IPS-20b (cell line): ENCODE measurements around the gene ABLIM3.

Experiments
- H3K27ac ChIP-seq: one replicate; pipeline ENCODE4 v1.5.1; 2013; ENCODE audit warnings: low read length
- H3K27me3 ChIP-seq: 2 replicates; pipeline ENCODE4 v1.6.1; 2013; ENCODE audit warnings: mild to moderate bottlenecking, low read length, inconsistent platforms; ENCODE audit not compliant: insufficient read depth
- H3K36me3 ChIP-seq: 2 replicates; pipeline ENCODE4 v1.6.1; 2013; ENCODE audit warnings: low read depth, mild to moderate bottlenecking, inconsistent platforms, low read length, moderate library complexity; ENCODE audit not compliant: insufficient read depth
- H3K4me1 ChIP-seq: 2 replicates; pipeline ENCODE4 v1.6.1; 2013; ENCODE audit warnings: mild to moderate bottlenecking, control low read depth, inconsistent platforms, low read length, moderate library complexity; ENCODE audit not compliant: insufficient read depth
- H3K4me3 ChIP-seq: 2 replicates; pipeline ENCODE4 v1.5.1; 2013; ENCODE audit warnings: mild to moderate bottlenecking, low read length, inconsistent platforms
- H3K9ac ChIP-seq: 2 replicates; pipeline ENCODE4 v1.6.1; 2013; ENCODE audit warnings: low read depth, mild to moderate bottlenecking, inconsistent platforms, low read length, moderate library complexity
- H3K9me3 ChIP-seq: 2 replicates; pipeline ENCODE4 v1.6.1; 2013; ENCODE audit warnings: mild to moderate bottlenecking, low read depth, low read length, inconsistent platforms; ENCODE audit not compliant: insufficient read depth

The ABLIM3 gene

GRCh38 chr5:149134778-149135500 lies 6.4 kb upstream of the ABLIM3 start:
- Histone ChIP-seq H3K9ac (no peak overlapping the region), H3K27ac (no peak overlapping the region)

GRCh38 chr5:149135536-149136201 lies 5.6 kb upstream of the ABLIM3 start:
- H3K4me1 ChIP-seq, result no peaks in the 10 kb centered on the region
- H3K27ac ChIP-seq, result no peak overlapping the region
- H3K4me3 ChIP-seq, result no peak overlapping the region
- no peaks in the 10 kb centered on the region for H3K9me3 ChIP-seq
- peaks cover 6% of the 10 kb centered on the region for H3K27me3 ChIP-seq
- no peak overlapping the region for H3K9ac ChIP-seq
- H3K36me3 ChIP-seq, result no peaks in the 10 kb centered on the region

More at GRCh38 chr5:149134778-149135500, 6.4 kb upstream of the ABLIM3 start:
- no peak overlapping the region for H3K4me3 ChIP-seq
- H3K36me3 ChIP-seq, result no peaks in the 10 kb centered on the region
- no peaks in the 10 kb centered on the region; the same call in 1 of the 2 replicates for H3K27me3 ChIP-seq
- H3K4me1 ChIP-seq, result peaks cover 3% of the 10 kb centered on the region; the same call in 1 of the 2 replicates
- no peaks in the 10 kb centered on the region for H3K9me3 ChIP-seq

GRCh38 chr5:149138182-149138923 lies 2.9 kb upstream of the ABLIM3 start:
- Histone ChIP-seq H3K9me3 (no peaks in the 10 kb centered on the region), H3K27ac (no peak overlapping the region), H3K27me3 (peaks cover 27% of the 10 kb centered on the region), H3K4me1 (no peaks in the 10 kb centered on the region), H3K36me3 (no peaks in the 10 kb centered on the region), H3K4me3 (no peak overlapping the region), H3K9ac (no peak overlapping the region)

- H3K27me3 ChIP-seq, result peaks cover 27% of the 10 kb centered on the region
- no peaks in the 10 kb centered on the region for H3K9me3 ChIP-seq
- H3K9ac ChIP-seq, result no peak overlapping the region
- H3K36me3 ChIP-seq, result no peaks in the 10 kb centered on the region
- no peaks in the 10 kb centered on the region for H3K4me1 ChIP-seq
- H3K4me3 ChIP-seq, result no peak overlapping the region
- H3K27ac ChIP-seq, result no peak overlapping the region
Observed at GRCh38 chr5:149140197-149141002, 893 bp upstream of the ABLIM3 start.

GRCh38 chr5:149141957-149142851 lies 911 bp downstream of the ABLIM3 start:
- no peaks in the 10 kb centered on the region for H3K4me1 ChIP-seq
- H3K27ac ChIP-seq, result no peak overlapping the region
- H3K27me3 ChIP-seq, result peaks cover 27% of the 10 kb centered on the region
- H3K9me3 ChIP-seq, result no peaks in the 10 kb centered on the region
- H3K36me3 ChIP-seq, result no peaks in the 10 kb centered on the region
- peak overlapping the region; percentile 73 for H3K4me3 ChIP-seq
- no peak overlapping the region for H3K9ac ChIP-seq

- H3K4me3 ChIP-seq, result no peak overlapping the region
Observed at GRCh38 chr5:149143470-149143869, 2.2 kb downstream of the ABLIM3 start.

GRCh38 chr5:149144637-149145036 lies 3.3 kb downstream of the ABLIM3 start:
- H3K9ac ChIP-seq, result no peak overlapping the region
- H3K36me3 ChIP-seq, result no peaks in the 10 kb centered on the region
- H3K27ac ChIP-seq, result no peak overlapping the region
- H3K4me3 ChIP-seq, result no peak overlapping the region
- H3K9me3 ChIP-seq, result no peaks in the 10 kb centered on the region
- no peaks in the 10 kb centered on the region for H3K4me1 ChIP-seq
- peaks cover 27% of the 10 kb centered on the region for H3K27me3 ChIP-seq

More at GRCh38 chr5:149143470-149143869, 2.2 kb downstream of the ABLIM3 start:
- H3K9ac ChIP-seq, result no peak overlapping the region
- H3K36me3 ChIP-seq, result no peaks in the 10 kb centered on the region
- H3K27me3 ChIP-seq, result peaks cover 27% of the 10 kb centered on the region
- no peaks in the 10 kb centered on the region for H3K9me3 ChIP-seq
- no peak overlapping the region for H3K27ac ChIP-seq
- H3K4me1 ChIP-seq, result no peaks in the 10 kb centered on the region

- no peak overlapping the region for H3K9ac ChIP-seq
- no peak overlapping the region for H3K27ac ChIP-seq
- no peak overlapping the region for H3K4me3 ChIP-seq
- H3K36me3 ChIP-seq, result no peaks in the 10 kb centered on the region
- peaks cover 26% of the 10 kb centered on the region for H3K27me3 ChIP-seq
- no peaks in the 10 kb centered on the region for H3K9me3 ChIP-seq
- no peaks in the 10 kb centered on the region for H3K4me1 ChIP-seq
Observed at GRCh38 chr5:149145138-149145537, 3.8 kb downstream of the ABLIM3 start.

- no peak overlapping the region for H3K9ac ChIP-seq
- H3K4me3 ChIP-seq, result no peak overlapping the region
- no peak overlapping the region for H3K27ac ChIP-seq
- peaks cover 5% of the 10 kb centered on the region; the same call in 1 of the 2 replicates for H3K4me1 ChIP-seq
- H3K36me3 ChIP-seq, result no peaks in the 10 kb centered on the region
- peaks cover 3% of the 10 kb centered on the region for H3K27me3 ChIP-seq
- no peaks in the 10 kb centered on the region for H3K9me3 ChIP-seq
Observed at GRCh38 chr5:149147676-149148075, 6.4 kb downstream of the ABLIM3 start.

GRCh38 chr5:149149942-149150341 lies 8.6 kb downstream of the ABLIM3 start:
- peaks cover 5% of the 10 kb centered on the region; the same call in 1 of the 2 replicates for H3K4me1 ChIP-seq

More at GRCh38 chr5:149149942-149150341, 8.6 kb downstream of the ABLIM3 start:
- no peak overlapping the region for H3K4me3 ChIP-seq
- H3K9ac ChIP-seq, result no peak overlapping the region
- H3K27me3 ChIP-seq, result no peaks in the 10 kb centered on the region
- no peak overlapping the region for H3K27ac ChIP-seq
- H3K36me3 ChIP-seq, result no peaks in the 10 kb centered on the region
- H3K9me3 ChIP-seq, result no peaks in the 10 kb centered on the region
